Tibial artery (tissue), 4 donors: ENCODE measurements around the gene PRKCB.

ENCODE experiments used
- DNase-seq, 2 donors: peaks; one replicate each; pipeline ENCODE4 v3.0.0-alpha.2; 2019
- H3K27ac ChIP-seq, 2 donors: fragments of 200-600 bp; sonication (generic) in 1 of 2; 1 replicate in 1 of 2; 2 replicates in 1 of 2; pipeline ENCODE4 v1.5.1; 2018 to 2019; ENCODE audit warnings: mild to moderate bottlenecking in 1 of 2
- H3K27me3 ChIP-seq, 2 donors: fragments of 200-600 bp; sonication (generic) in 1 of 2; one replicate each; pipeline versions ENCODE4 v1.5.1 to v1.6.0; 2016 to 2019
- H3K36me3 ChIP-seq, 3 donors: fragments of 200-600 bp; sonication (generic) in 2 of 3; one replicate each; pipeline ENCODE4 v1.5.1; 2016 to 2019; ENCODE audit warnings: mild to moderate bottlenecking in 2 of 3
- H3K4me1 ChIP-seq, 4 donors: fragments of 200-600 bp; sonication (generic) in 2 of 4; 1 replicate in 3 of 4; 2 replicates in 1 of 4; pipeline ENCODE4 v1.5.1; 2016 to 2019
- H3K4me3 ChIP-seq, 2 donors: fragments of 200-600 bp; sonication (generic) in 1 of 2; 1 replicate in 1 of 2; 2 replicates in 1 of 2; pipeline ENCODE4 v1.5.1; 2018 to 2019; ENCODE audit warnings: mild to moderate bottlenecking in 2 of 2
- H3K9me3 ChIP-seq, 3 donors: fragments of 200-600 bp; sonication (generic) in 1 of 3; one replicate each; pipeline ENCODE4 v1.5.1; 2016 to 2019
- CTCF ChIP-seq, 2 experiments: fragments of 200-600 bp in 1 of 2; fragments of 450-650 bp in 1 of 2; IDR thresholded peaks; one replicate each; pipeline ENCODE4 v1.5.1; 2017 to 2019; ENCODE audit warnings: antibody characterized with exemption in 2 of 2, mild to moderate bottlenecking in 1 of 2, moderate library complexity in 1 of 2
- intact Hi-C: fragments of 100-400 bp; cut with DNase I; formaldehyde crosslinking; loops from one replicate; pipeline ENCODE4 v1.15.0; 2023; ENCODE audit warnings: low total_unique reads

Gene PRKCB

GRCh38 chr16:23934610-23935236, 98.9 kb downstream of the PRKCB start:
- intact Hi-C loops = no loop called here
- no peaks in the 10 kb centered on the region for H3K9me3 ChIP-seq

GRCh38 chr16:23940111-23940510, 104.3 kb downstream of the PRKCB start:
- intact Hi-C loops = no loop called here
- Histone ChIP-seq H3K27me3 (no peaks in the 10 kb centered on the region), H3K36me3 (no peaks in the 10 kb centered on the region), H3K9me3 (no peaks in the 10 kb centered on the region), H3K27ac (no peak overlapping the region), H3K4me1 (peaks cover 0 to 12% (median 1%) of the 10 kb centered on the region in 4 donors), H3K4me3 (no peak overlapping the region)
- no peak for DNase-seq
- no peak for TF ChIP-seq CTCF (IDR thresholded peaks at IDR 0.05)

More at GRCh38 chr16:23934610-23935236, 98.9 kb downstream of the PRKCB start:
- H3K36me3 ChIP-seq = no peaks in the 10 kb centered on the region
- H3K27ac ChIP-seq = no peak overlapping the region
- no peaks in the 10 kb centered on the region for H3K27me3 ChIP-seq
- DNase-seq = no peak
- no peak for TF ChIP-seq CTCF (IDR thresholded peaks at IDR 0.05)
- H3K4me1 ChIP-seq = no peaks in the 10 kb centered on the region
- H3K4me3 ChIP-seq = no peak overlapping the region

- Histone ChIP-seq H3K4me3 (no peak overlapping the region), H3K9me3 (no peaks in the 10 kb centered on the region), H3K36me3 (no peaks in the 10 kb centered on the region), H3K4me1 (peaks cover 0 to 12% (median 3%) of the 10 kb centered on the region in 4 donors), H3K27me3 (no peaks in the 10 kb centered on the region), H3K27ac (no peak overlapping the region)
- no peak for DNase-seq
- no peak for TF ChIP-seq CTCF (IDR thresholded peaks at IDR 0.05)
- intact Hi-C loops = no loop called here
These were observed 105.2 kb downstream of the PRKCB start for GRCh38 chr16:23941025-23941424.

GRCh38 chr16:23941963-23942564, 106.3 kb downstream of the PRKCB start:
- no peak overlapping the region for H3K27ac ChIP-seq
- no peaks in the 10 kb centered on the region for H3K36me3 ChIP-seq
- no peak overlapping the region for H3K4me3 ChIP-seq
- DNase-seq = no peak
- intact Hi-C loops = no loop called here
- H3K9me3 ChIP-seq = no peaks in the 10 kb centered on the region
- H3K4me1 ChIP-seq = peaks cover 0 to 12% (median 3%) of the 10 kb centered on the region in 4 donors
- no peaks in the 10 kb centered on the region for H3K27me3 ChIP-seq
- TF ChIP-seq CTCF (IDR thresholded peaks at IDR 0.05) = no peak

GRCh38 chr16:23943604-23944003, 107.8 kb downstream of the PRKCB start:
- H3K4me1 ChIP-seq = peaks cover 0 to 12% (median 3%) of the 10 kb centered on the region in 4 donors
- no peaks in the 10 kb centered on the region for H3K27me3 ChIP-seq
- H3K9me3 ChIP-seq = no peaks in the 10 kb centered on the region
- intact Hi-C loops = no loop called here
- no peaks in the 10 kb centered on the region for H3K36me3 ChIP-seq
- no peak for DNase-seq
- H3K27ac ChIP-seq = no peak overlapping the region
- no peak for TF ChIP-seq CTCF (IDR thresholded peaks at IDR 0.05)
- H3K4me3 ChIP-seq = no peak overlapping the region
